Neural progenitor cell (in vitro differentiated cells): ENCODE data around the gene FXYD7. TPM values are rescaled to one million over a fixed set of nuclear protein-coding genes. Genes with fewer than 3 reads are reported as not detected.

Source experiments
- DNase-seq: peaks from one replicate; pipeline ENCODE4 v3.0.0-alpha.2; 2016; ENCODE audit warnings: low spot score
- H2AFZ ChIP-seq: fragments of 200-600 bp; sonication (generic); replicated peaks from 2 replicates; pipeline ENCODE4 v1.6.1; 2016; ENCODE audit warnings: antibody characterized with exemption
- H3F3A ChIP-seq: fragments of 200-600 bp; sonication (generic); 2 replicates; pipeline ENCODE4 v1.6.1; 2016; ENCODE audit warnings: antibody characterized with exemption, low read depth
- H3K27ac ChIP-seq: fragments of 200-600 bp; sonication (generic); 2 replicates; pipeline ENCODE4 v1.5.1; 2016; ENCODE audit warnings: mild to moderate bottlenecking
- H3K27me3 ChIP-seq: fragments of 200-600 bp; sonication (generic); 2 replicates; pipeline ENCODE4 v1.6.1; 2016; ENCODE audit warnings: mild to moderate bottlenecking, moderate library complexity
- H3K36me3 ChIP-seq: fragments of 200-600 bp; sonication (generic); 2 replicates; pipeline ENCODE4 v1.5.1; 2016
- H3K4me1 ChIP-seq: fragments of 200-600 bp; sonication (generic); 2 replicates; pipeline ENCODE4 v1.6.1; 2016; ENCODE audit warnings: mixed run types
- H3K4me2 ChIP-seq: fragments of 200-600 bp; sonication (generic); 2 replicates; pipeline ENCODE4 v1.6.1; 2016
- H3K4me3 ChIP-seq: fragments of 200-600 bp; sonication (generic); 2 replicates; pipeline ENCODE4 v1.5.1; 2016
- H3K79me2 ChIP-seq: fragments of 200-600 bp; sonication (generic); 2 replicates; pipeline ENCODE4 v1.6.1; 2016; ENCODE audit warnings: low read depth
- H3K9ac ChIP-seq: fragments of 200-600 bp; sonication (generic); 2 replicates; pipeline ENCODE4 v1.6.1; 2016
- H3K9me3 ChIP-seq: fragments of 200-600 bp; sonication (generic); 2 replicates; pipeline ENCODE4 v1.5.1; 2016; ENCODE audit warnings: low read depth
- H4K20me1 ChIP-seq: fragments of 200-600 bp; sonication (generic); 2 replicates; pipeline ENCODE4 v1.6.1; 2016; ENCODE audit warnings: low read depth
- H3K27ac Mint-ChIP-seq: 3 replicates; pipeline ENCODE4 v1.8.0; 2021; ENCODE audit warnings: mixed read lengths
- H3K27me3 Mint-ChIP-seq: 2 replicates; pipeline ENCODE4 v1.8.0; 2022; ENCODE audit warnings: low read depth, mild to moderate bottlenecking, inconsistent platforms, moderate library complexity, mixed read lengths; ENCODE audit not compliant: insufficient read depth
- H3K36me3 Mint-ChIP-seq: 3 replicates; pipeline ENCODE4 v1.8.0; 2021; ENCODE audit warnings: mixed read lengths
- H3K4me1 Mint-ChIP-seq: 3 replicates; pipeline ENCODE4 v1.8.0; 2021; ENCODE audit warnings: mixed read lengths
- H3K4me3 Mint-ChIP-seq: 3 replicates; pipeline ENCODE4 v1.8.0; 2021; ENCODE audit warnings: mild to moderate bottlenecking, moderate library complexity, mixed read lengths
- H3K9me3 Mint-ChIP-seq: 3 replicates; pipeline ENCODE4 v1.8.0; 2020; ENCODE audit warnings: mixed read lengths
- EZH2 ChIP-seq: fragments of 200-600 bp; sonication (generic); IDR thresholded peaks from 2 replicates; pipeline ENCODE4 v1.6.1; 2017; ENCODE audit warnings: antibody characterized with exemption, mild to moderate bottlenecking, moderate library complexity
- EZH2phosphoT487 ChIP-seq: fragments of 200-600 bp; sonication (generic); IDR thresholded peaks from 2 replicates; pipeline ENCODE4 v1.6.1; 2017; ENCODE audit warnings: antibody characterized with exemption
- total RNA-seq: library from RNA; depleted of rRNA; stranded (reverse); fragments of >200 nt; gene quantifications from 2 replicates; pipeline ENCODE4 v1.2.3, GENCODE V29; 2015; ENCODE audit warnings: low replicate concordance
- TF ChIP-seq, protein P1 (sequence below): fragments of 200-600 bp; sonication (generic); IDR thresholded peaks from 2 replicates; pipeline ENCODE4 v1.5.1; 2017; ENCODE audit warnings: antibody characterized with exemption, mild to moderate bottlenecking

Gene FXYD7
- total RNA-seq, 1 donor from 2014 or later: 0.13 TPM

DNA sequence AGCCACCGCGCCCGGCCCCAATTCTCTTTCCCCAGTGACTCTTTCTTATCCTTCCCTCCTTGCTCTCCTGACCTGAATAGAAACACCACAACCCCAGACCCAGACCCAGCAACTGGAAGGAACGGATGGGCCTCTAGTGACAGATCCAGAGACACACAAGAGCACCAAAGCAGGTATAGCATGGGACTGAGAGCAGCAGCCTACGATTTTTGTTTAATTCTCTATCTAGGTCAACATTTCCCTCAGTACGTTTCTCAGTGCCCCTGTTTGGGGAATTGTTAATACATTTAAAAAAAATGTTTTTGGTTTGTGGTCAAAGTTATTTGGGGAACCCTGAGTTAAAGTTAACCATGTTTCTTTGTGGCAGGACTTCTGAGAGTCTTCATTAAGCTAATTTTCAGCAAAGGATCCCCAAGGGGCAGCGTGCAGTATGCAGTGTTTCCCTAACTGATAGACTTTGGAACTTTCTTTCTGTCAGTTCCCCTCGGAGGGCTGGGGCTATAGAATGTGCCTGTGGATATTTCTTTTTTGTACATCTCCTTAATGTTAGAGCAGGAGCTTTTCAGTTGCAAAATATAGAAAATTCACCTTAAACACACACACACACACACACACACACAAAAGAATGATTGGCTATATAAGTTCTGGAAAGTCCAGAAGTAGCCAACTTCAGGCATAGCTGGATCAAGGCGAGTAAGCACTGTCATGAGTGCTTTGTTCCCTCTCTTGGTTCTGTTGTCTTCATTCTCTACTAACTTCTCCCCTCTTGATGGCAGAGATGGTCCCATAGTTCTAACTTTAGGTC is 17.8 kb downstream of the FXYD7 start:
- Histone ChIP-seq H3K27ac (no peak overlapping the region), H3F3A (no peaks in the 10 kb centered on the region), H2AFZ (no peak overlapping the region), H3K79me2 (no peaks in the 10 kb centered on the region), H3K4me1 (no peaks in the 10 kb centered on the region), H3K4me2 (no peak overlapping the region), H3K9me3 (no peaks in the 10 kb centered on the region), H4K20me1 (no peaks in the 10 kb centered on the region), H3K4me3 (no peak overlapping the region), H3K36me3 (no peaks in the 10 kb centered on the region), H3K27me3 (peaks cover 5% of the 10 kb centered on the region), H3K9ac (no peak overlapping the region)
- no peak overlapping the region for H3K4me3 Mint-ChIP-seq
- no peaks in the 10 kb centered on the region for H3K36me3 Mint-ChIP-seq
- peaks cover 17% of the 10 kb centered on the region for H3K27me3 Mint-ChIP-seq
- no peak for DNase-seq
- H3K9me3 Mint-ChIP-seq: peaks cover 12% of the 10 kb centered on the region
- no peaks in the 10 kb centered on the region for H3K4me1 Mint-ChIP-seq
- no peak overlapping the region for H3K27ac Mint-ChIP-seq
- TF ChIP-seq EZH2 (no peak), EZH2phosphoT487 (no peak)
- TF ChIP-seq, protein P1, sequence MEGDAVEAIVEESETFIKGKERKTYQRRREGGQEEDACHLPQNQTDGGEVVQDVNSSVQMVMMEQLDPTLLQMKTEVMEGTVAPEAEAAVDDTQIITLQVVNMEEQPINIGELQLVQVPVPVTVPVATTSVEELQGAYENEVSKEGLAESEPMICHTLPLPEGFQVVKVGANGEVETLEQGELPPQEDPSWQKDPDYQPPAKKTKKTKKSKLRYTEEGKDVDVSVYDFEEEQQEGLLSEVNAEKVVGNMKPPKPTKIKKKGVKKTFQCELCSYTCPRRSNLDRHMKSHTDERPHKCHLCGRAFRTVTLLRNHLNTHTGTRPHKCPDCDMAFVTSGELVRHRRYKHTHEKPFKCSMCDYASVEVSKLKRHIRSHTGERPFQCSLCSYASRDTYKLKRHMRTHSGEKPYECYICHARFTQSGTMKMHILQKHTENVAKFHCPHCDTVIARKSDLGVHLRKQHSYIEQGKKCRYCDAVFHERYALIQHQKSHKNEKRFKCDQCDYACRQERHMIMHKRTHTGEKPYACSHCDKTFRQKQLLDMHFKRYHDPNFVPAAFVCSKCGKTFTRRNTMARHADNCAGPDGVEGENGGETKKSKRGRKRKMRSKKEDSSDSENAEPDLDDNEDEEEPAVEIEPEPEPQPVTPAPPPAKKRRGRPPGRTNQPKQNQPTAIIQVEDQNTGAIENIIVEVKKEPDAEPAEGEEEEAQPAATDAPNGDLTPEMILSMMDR: no peak

GRCh38 chr19:35161434-35161743 is 18.3 kb downstream of the FXYD7 start:
- H3K27ac ChIP-seq: no peak overlapping the region
- H3K9ac ChIP-seq: no peak overlapping the region
- H3K27me3 ChIP-seq: no peaks in the 10 kb centered on the region
- H3K79me2 ChIP-seq: no peaks in the 10 kb centered on the region
- H3K4me3 Mint-ChIP-seq: no peak overlapping the region
- H3K4me1 Mint-ChIP-seq: no peaks in the 10 kb centered on the region
- peaks cover 13% of the 10 kb centered on the region for H3K9me3 Mint-ChIP-seq
- H3K4me2 ChIP-seq: no peak overlapping the region
- H3K4me3 ChIP-seq: no peak overlapping the region
- H4K20me1 ChIP-seq: no peaks in the 10 kb centered on the region
- H3F3A ChIP-seq: no peaks in the 10 kb centered on the region
- H3K27me3 Mint-ChIP-seq: peaks cover 12% of the 10 kb centered on the region
- no peaks in the 10 kb centered on the region for H3K36me3 ChIP-seq
- DNase-seq: no peak
- H3K4me1 ChIP-seq: no peaks in the 10 kb centered on the region
- no peaks in the 10 kb centered on the region for H3K9me3 ChIP-seq
- TF ChIP-seq EZH2 (no peak), EZH2phosphoT487 (no peak)
- TF ChIP-seq, protein P1: no peak
- H3K27ac Mint-ChIP-seq: no peak overlapping the region
- no peak overlapping the region for H2AFZ ChIP-seq
- H3K36me3 Mint-ChIP-seq: no peaks in the 10 kb centered on the region

DNA sequence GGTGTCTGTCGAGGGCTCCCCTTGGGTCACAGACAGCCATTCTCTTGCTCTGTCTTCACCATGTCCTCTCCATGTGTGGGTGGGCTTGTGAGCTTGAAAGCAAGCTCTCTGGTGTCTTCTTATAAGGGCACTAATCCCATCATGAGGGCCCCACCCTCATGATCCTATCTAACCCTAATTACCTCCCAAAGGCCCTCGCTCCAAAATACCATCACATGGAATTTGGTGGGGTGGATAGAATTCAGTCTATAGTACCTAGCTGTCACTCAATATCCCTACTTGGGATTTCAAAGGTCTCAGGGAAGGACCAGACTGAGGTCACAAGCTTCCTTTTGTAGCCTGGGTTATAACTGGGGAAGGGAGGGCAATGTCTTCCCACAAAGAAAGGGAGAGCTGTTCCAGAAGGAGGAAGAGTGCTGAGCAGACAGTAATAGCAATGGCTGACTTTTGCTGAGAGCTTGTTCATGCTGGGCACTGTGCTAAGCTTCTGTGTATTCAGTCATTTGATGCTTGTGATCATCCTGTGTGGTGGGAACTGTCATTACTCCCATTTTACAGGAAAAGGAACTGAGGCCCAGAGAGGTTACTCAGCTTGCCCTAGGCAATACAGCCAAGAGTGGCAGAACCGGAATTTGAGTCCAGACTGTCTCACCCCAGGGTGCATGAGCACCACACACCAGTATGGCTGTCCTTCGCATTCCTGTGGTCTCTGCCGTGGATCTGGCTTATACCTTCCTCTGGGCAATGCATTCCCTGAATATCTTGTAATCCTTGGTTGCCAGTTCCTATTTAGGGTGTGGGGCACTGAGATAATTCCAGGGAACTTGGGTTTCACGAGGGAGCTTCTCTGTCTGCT is 19.6 kb downstream of the FXYD7 start:
- no peak overlapping the region for H3K4me3 Mint-ChIP-seq
- H3K27ac ChIP-seq: no peak overlapping the region

More for the DNA sequence above, 19.6 kb downstream of the FXYD7 start:
- Mint-ChIP-seq H3K27ac (no peak overlapping the region), H3K36me3 (no peaks in the 10 kb centered on the region), H3K9me3 (peaks cover 19% of the 10 kb centered on the region), H3K27me3 (peaks cover 12% of the 10 kb centered on the region), H3K4me1 (no peaks in the 10 kb centered on the region)
- TF ChIP-seq, protein P1: no peak
- TF ChIP-seq EZH2: no peak
- TF ChIP-seq EZH2phosphoT487: no peak
- Histone ChIP-seq H3F3A (no peaks in the 10 kb centered on the region), H3K27me3 (no peaks in the 10 kb centered on the region), H3K4me2 (no peak overlapping the region), H3K4me3 (no peak overlapping the region), H3K9me3 (no peaks in the 10 kb centered on the region), H3K4me1 (no peaks in the 10 kb centered on the region), H3K9ac (no peak overlapping the region), H2AFZ (no peak overlapping the region), H4K20me1 (no peaks in the 10 kb centered on the region), H3K36me3 (no peaks in the 10 kb centered on the region), H3K79me2 (no peaks in the 10 kb centered on the region)
- DNase-seq: no peak
